ENCODE measurements around the gene MEIS2.

MEIS2 gene

GRCh38 chr15:37050345-37050744 is 50.0 kb downstream of the MEIS2 start:
- no peak for TF ChIP-seq CTCF (conservative IDR thresholded peaks at IDR 0.05; ENCODE audit: control insufficient read depth, insufficient read depth, low read depth, low read length)
- no peak for DNase-seq (ENCODE audit: low read depth)
- no peak overlapping the region for H3K4me3 ChIP-seq (ENCODE audit: control insufficient read depth, low read depth, low read length)

- H3K4me3 ChIP-seq (ENCODE audit: control insufficient read depth, low read depth, low read length): no peak overlapping the region
- TF ChIP-seq CTCF (conservative IDR thresholded peaks at IDR 0.05; ENCODE audit: control insufficient read depth, insufficient read depth, low read depth, low read length): no peak
- DNase-seq (ENCODE audit: low read depth): peak; percentile 59
Observed at GRCh38 chr15:37046876-37047614, 53.3 kb downstream of the MEIS2 start.

- no peak for TF ChIP-seq CTCF (conservative IDR thresholded peaks at IDR 0.05; ENCODE audit: control insufficient read depth, insufficient read depth, low read depth, low read length)
- no peak overlapping the region for H3K4me3 ChIP-seq (ENCODE audit: control insufficient read depth, low read depth, low read length)
- DNase-seq (ENCODE audit: low read depth): no peak
Observed at GRCh38 chr15:37045859-37046740, 54.2 kb downstream of the MEIS2 start.

- DNase-seq (ENCODE audit: low read depth): no peak
- no peak overlapping the region for H3K4me3 ChIP-seq (ENCODE audit: control insufficient read depth, low read depth, low read length)
- TF ChIP-seq CTCF (conservative IDR thresholded peaks at IDR 0.05; ENCODE audit: control insufficient read depth, insufficient read depth, low read depth, low read length): no peak
Observed at GRCh38 chr15:37044915-37045648, 55.3 kb downstream of the MEIS2 start.

- H3K4me3 ChIP-seq (ENCODE audit: control insufficient read depth, low read depth, low read length): no peak overlapping the region
- no peak for TF ChIP-seq CTCF (conservative IDR thresholded peaks at IDR 0.05; ENCODE audit: control insufficient read depth, insufficient read depth, low read depth, low read length)
- no peak for DNase-seq (ENCODE audit: low read depth)
Observed at GRCh38 chr15:37041836-37042235, 58.5 kb downstream of the MEIS2 start.

- H3K4me3 ChIP-seq (ENCODE audit: control insufficient read depth, low read depth, low read length): no peak overlapping the region
- no peak for TF ChIP-seq CTCF (conservative IDR thresholded peaks at IDR 0.05; ENCODE audit: control insufficient read depth, insufficient read depth, low read depth, low read length)
- no peak for DNase-seq (ENCODE audit: low read depth)
Observed at GRCh38 chr15:37041042-37041441, 59.3 kb downstream of the MEIS2 start.
